Measurements from ENCODE around the gene XPNPEP2. TPM values are rescaled to one million over a fixed set of nuclear protein-coding genes. Genes with fewer than 3 reads are reported as not detected.

XPNPEP2 gene
- total RNA-seq, 1 donor from 2014 or later: not detected

DNA sequence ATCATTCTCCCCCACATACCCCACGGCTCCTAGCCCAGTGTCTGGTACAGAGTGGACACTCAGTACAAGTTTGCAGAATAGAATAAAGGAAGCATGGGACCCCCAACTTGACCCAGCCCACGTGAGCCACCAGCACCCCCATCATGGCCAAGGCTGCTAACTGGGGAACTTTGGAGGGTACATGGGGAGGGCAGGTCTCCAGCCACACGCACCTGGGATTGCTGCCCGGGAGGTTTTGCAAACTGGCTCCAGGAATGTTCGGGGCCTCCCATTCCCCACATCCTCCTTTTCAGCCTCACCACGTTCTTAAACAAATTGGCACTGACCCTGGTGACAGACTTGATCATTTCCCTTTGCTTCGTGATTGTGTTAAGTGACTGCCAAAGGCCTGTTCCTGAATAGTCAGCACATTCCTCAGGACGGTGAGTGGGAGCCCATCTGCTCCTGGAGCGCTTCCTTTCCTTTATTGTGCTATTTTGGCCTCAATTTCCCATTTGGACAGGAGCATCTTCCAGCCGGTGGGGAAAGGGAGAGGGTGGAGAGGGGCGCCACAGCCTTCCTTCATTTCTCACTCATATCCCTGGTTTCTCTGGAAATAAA, 18.7 kb upstream of the XPNPEP2 start:
- TF ChIP-seq EZH2 (IDR thresholded peaks at IDR 0.05; ENCODE audit: insufficient read depth, low read length): no peak
- TF ChIP-seq, protein P1, sequence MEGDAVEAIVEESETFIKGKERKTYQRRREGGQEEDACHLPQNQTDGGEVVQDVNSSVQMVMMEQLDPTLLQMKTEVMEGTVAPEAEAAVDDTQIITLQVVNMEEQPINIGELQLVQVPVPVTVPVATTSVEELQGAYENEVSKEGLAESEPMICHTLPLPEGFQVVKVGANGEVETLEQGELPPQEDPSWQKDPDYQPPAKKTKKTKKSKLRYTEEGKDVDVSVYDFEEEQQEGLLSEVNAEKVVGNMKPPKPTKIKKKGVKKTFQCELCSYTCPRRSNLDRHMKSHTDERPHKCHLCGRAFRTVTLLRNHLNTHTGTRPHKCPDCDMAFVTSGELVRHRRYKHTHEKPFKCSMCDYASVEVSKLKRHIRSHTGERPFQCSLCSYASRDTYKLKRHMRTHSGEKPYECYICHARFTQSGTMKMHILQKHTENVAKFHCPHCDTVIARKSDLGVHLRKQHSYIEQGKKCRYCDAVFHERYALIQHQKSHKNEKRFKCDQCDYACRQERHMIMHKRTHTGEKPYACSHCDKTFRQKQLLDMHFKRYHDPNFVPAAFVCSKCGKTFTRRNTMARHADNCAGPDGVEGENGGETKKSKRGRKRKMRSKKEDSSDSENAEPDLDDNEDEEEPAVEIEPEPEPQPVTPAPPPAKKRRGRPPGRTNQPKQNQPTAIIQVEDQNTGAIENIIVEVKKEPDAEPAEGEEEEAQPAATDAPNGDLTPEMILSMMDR (IDR thresholded peaks at IDR 0.05; ENCODE audit: insufficient read depth, low read depth, low read length): no peak
- no peaks in the 10 kb centered on the region for H3K79me2 ChIP-seq (ENCODE audit: insufficient read depth, low read length)
- Mint-ChIP-seq H3K4me1 (ENCODE audit: low read depth, unreplicated experiment) (peaks cover 8% of the 10 kb centered on the region), H3K36me3 (ENCODE audit: low read depth, unreplicated experiment) (no peaks in the 10 kb centered on the region), H3K27ac (ENCODE audit: unreplicated experiment) (no peak overlapping the region), H3K4me3 (ENCODE audit: unreplicated experiment) (no peak overlapping the region), H3K27me3 (ENCODE audit: low read depth, unreplicated experiment) (peaks cover 16% of the 10 kb centered on the region), H3K9me3 (ENCODE audit: unreplicated experiment) (no peaks in the 10 kb centered on the region)
- no peak overlapping the region for H3K9ac ChIP-seq (ENCODE audit: low read length)
- no peak overlapping the region for H3K4me2 ChIP-seq (ENCODE audit: low read length)
- peak; percentile 4 for DNase-seq (ENCODE audit: low read depth)
- no peak for FAIRE-seq
- H3K4me3 ChIP-seq (ENCODE audit: insufficient read depth, low read depth, low read length): no peak overlapping the region
- H3K27me3 ChIP-seq (ENCODE audit: insufficient read depth, low read length): peaks cover 2% of the 10 kb centered on the region
- H3K9me3 ChIP-seq (ENCODE audit: insufficient read depth, low read depth, low read length): no peaks in the 10 kb centered on the region
- no peak overlapping the region for H3K27ac ChIP-seq (ENCODE audit: low read depth, low read length)
- H3K4me1 ChIP-seq (ENCODE audit: insufficient read depth, low read length): peaks cover 3% of the 10 kb centered on the region
- H3K36me3 ChIP-seq (ENCODE audit: insufficient read depth, low read length): no peaks in the 10 kb centered on the region
- no peak overlapping the region for H2AFZ ChIP-seq (ENCODE audit: low read depth, low read length)
- H4K20me1 ChIP-seq (ENCODE audit: insufficient read depth, low read length): no peaks in the 10 kb centered on the region

DNA sequence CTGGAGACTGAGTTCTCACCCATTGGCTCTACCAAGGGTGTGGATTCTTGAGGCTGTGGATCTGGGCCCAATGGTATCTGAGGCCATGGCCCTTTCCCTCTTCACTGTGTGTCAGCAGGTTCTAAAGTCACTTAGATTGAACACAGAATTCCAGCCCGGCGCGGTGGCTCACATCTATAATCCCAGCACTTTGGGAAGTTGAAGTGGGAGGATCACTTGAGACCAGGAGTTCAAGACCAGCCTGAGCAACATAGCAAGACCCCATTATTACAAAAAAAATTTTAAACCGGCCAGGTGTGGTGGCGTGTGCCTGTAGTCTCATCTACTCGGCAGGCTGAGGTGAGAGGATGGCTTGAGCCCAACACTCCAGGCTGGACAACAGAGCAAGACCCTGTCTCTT, 18.0 kb upstream of the XPNPEP2 start:
- Mint-ChIP-seq H3K4me3 (ENCODE audit: unreplicated experiment) (no peak overlapping the region), H3K27me3 (ENCODE audit: low read depth, unreplicated experiment) (peaks cover 18% of the 10 kb centered on the region), H3K27ac (ENCODE audit: unreplicated experiment) (no peak overlapping the region), H3K4me1 (ENCODE audit: low read depth, unreplicated experiment) (peaks cover 8% of the 10 kb centered on the region), H3K36me3 (ENCODE audit: low read depth, unreplicated experiment) (no peaks in the 10 kb centered on the region), H3K9me3 (ENCODE audit: unreplicated experiment) (no peaks in the 10 kb centered on the region)
- Histone ChIP-seq H4K20me1 (ENCODE audit: insufficient read depth, low read length) (no peaks in the 10 kb centered on the region), H3K4me1 (ENCODE audit: insufficient read depth, low read length) (peaks cover 3% of the 10 kb centered on the region), H3K27me3 (ENCODE audit: insufficient read depth, low read length) (peaks cover 2% of the 10 kb centered on the region), H2AFZ (ENCODE audit: low read depth, low read length) (no peak overlapping the region), H3K4me3 (ENCODE audit: insufficient read depth, low read depth, low read length) (no peak overlapping the region), H3K36me3 (ENCODE audit: insufficient read depth, low read length) (no peaks in the 10 kb centered on the region), H3K9me3 (ENCODE audit: insufficient read depth, low read depth, low read length) (no peaks in the 10 kb centered on the region), H3K4me2 (ENCODE audit: low read length) (no peak overlapping the region), H3K79me2 (ENCODE audit: insufficient read depth, low read length) (no peaks in the 10 kb centered on the region), H3K9ac (ENCODE audit: low read length) (no peak overlapping the region), H3K27ac (ENCODE audit: low read depth, low read length) (no peak overlapping the region)
- TF ChIP-seq, protein P1 (IDR thresholded peaks at IDR 0.05; ENCODE audit: insufficient read depth, low read depth, low read length): no peak
- TF ChIP-seq EZH2 (IDR thresholded peaks at IDR 0.05; ENCODE audit: insufficient read depth, low read length): no peak
- FAIRE-seq (no peak), DNase-seq (ENCODE audit: low read depth) (no peak)

DNA sequence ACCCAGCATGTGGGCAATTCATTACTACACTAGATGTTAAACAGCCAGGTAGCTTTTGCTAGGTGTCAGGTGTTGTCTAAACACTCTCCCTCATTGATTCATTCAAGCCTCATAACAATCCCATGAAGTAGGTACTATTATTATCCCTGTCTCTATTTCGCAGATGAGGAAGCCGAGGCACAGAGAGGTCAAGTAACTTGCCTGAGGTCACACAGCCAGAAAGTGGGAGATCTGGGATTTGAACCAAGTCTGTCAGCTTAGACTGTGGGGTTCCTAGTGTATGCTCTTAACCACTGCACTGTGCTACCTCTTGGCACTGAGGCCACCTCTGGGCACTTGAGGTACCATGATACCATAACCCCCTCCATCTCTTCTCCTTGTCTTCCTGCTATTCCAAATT, 17.4 kb upstream of the XPNPEP2 start:
- no peak for DNase-seq (ENCODE audit: low read depth)
- no peak overlapping the region for H3K9ac ChIP-seq (ENCODE audit: low read length)
- Mint-ChIP-seq H3K4me1 (ENCODE audit: low read depth, unreplicated experiment) (peaks cover 8% of the 10 kb centered on the region), H3K4me3 (ENCODE audit: unreplicated experiment) (no peak overlapping the region), H3K36me3 (ENCODE audit: low read depth, unreplicated experiment) (no peaks in the 10 kb centered on the region), H3K27ac (ENCODE audit: unreplicated experiment) (no peak overlapping the region), H3K9me3 (ENCODE audit: unreplicated experiment) (no peaks in the 10 kb centered on the region), H3K27me3 (ENCODE audit: low read depth, unreplicated experiment) (peaks cover 23% of the 10 kb centered on the region)
- no peak overlapping the region for H3K4me3 ChIP-seq (ENCODE audit: insufficient read depth, low read depth, low read length)
- peaks cover 3% of the 10 kb centered on the region for H3K4me1 ChIP-seq (ENCODE audit: insufficient read depth, low read length)
- no peaks in the 10 kb centered on the region for H3K9me3 ChIP-seq (ENCODE audit: insufficient read depth, low read depth, low read length)
- no peaks in the 10 kb centered on the region for H3K36me3 ChIP-seq (ENCODE audit: insufficient read depth, low read length)
- H3K4me2 ChIP-seq (ENCODE audit: low read length): no peak overlapping the region
- H2AFZ ChIP-seq (ENCODE audit: low read depth, low read length): no peak overlapping the region
- H3K27ac ChIP-seq (ENCODE audit: low read depth, low read length): no peak overlapping the region
- H3K79me2 ChIP-seq (ENCODE audit: insufficient read depth, low read length): no peaks in the 10 kb centered on the region
- no peaks in the 10 kb centered on the region for H4K20me1 ChIP-seq (ENCODE audit: insufficient read depth, low read length)
- H3K27me3 ChIP-seq (ENCODE audit: insufficient read depth, low read length): peaks cover 2% of the 10 kb centered on the region
- no peak for FAIRE-seq
- TF ChIP-seq, protein P1 (IDR thresholded peaks at IDR 0.05; ENCODE audit: insufficient read depth, low read depth, low read length): no peak
- TF ChIP-seq EZH2 (IDR thresholded peaks at IDR 0.05; ENCODE audit: insufficient read depth, low read length): no peak
